Measurements from ENCODE around the gene ALDH4A1. TPM values are rescaled to one million over a fixed set of nuclear protein-coding genes. Genes with fewer than 3 reads are reported as not detected.

ALDH4A1 gene, protein sequence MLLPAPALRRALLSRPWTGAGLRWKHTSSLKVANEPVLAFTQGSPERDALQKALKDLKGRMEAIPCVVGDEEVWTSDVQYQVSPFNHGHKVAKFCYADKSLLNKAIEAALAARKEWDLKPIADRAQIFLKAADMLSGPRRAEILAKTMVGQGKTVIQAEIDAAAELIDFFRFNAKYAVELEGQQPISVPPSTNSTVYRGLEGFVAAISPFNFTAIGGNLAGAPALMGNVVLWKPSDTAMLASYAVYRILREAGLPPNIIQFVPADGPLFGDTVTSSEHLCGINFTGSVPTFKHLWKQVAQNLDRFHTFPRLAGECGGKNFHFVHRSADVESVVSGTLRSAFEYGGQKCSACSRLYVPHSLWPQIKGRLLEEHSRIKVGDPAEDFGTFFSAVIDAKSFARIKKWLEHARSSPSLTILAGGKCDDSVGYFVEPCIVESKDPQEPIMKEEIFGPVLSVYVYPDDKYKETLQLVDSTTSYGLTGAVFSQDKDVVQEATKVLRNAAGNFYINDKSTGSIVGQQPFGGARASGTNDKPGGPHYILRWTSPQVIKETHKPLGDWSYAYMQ
- 18.1 and 24.9 TPM in 2 replicates for total RNA-seq (2014; rRNA removed)
- Bru-seq, nascent RNA, result percentile 55 among the genes with signal in this experiment
- percentile 75 among the genes with signal in this experiment for BruChase-seq, experiment 1, labeled RNA remaining after a 6-hour chase
- percentile 63 among the genes with signal in this experiment for BruChase-seq, experiment 2, labeled RNA remaining after a 2-hour chase
- long read RNA-seq, transcript ALDH4A1-202 (15 exons, 3,363 nt), result major isoform, 11 of 38 reads
- long read RNA-seq, partial matches to known transcripts, result 21 of 38 reads
- long read RNA-seq, other reads (novel, unspliced or antisense), result 6 of 38 reads

DNA sequence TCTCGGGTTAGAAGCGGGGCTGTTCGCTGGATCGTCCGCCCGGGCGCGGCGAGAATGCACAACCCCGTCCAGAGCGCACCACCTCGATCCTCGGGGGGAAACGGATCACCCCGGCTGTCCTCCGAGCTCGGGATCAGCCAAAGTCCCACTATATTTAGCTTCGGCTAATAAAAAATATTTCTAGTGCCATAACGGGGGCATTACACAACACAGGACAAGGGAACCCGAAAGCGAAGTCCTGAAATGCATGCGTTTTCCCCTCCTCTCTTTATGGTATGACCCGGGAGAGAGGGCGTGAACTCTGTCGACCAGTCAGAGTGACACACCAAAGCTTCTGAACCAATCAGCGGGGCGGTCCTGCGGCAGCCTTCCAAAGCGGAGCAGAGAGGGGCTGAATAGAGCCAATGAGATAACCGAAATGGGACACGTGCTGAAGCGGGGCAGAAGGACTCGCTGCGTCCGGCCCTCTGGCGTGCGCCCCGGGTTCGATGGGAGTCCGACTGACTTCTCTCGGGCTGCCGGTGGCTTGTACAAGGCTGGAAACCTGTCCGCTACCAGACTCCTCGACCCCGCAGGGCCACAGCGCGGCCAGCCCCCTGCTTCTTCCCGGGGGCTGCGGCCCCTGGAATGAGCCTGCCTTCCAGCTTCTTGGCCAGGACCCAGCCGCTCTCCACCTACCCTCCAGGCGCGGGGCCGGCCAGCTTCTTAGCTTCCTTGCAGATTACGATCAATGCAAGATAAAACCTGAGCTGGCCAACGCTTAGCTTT, at the start of gene ALDH4A1:
Gene ALDH4A1 (minus strand): TSS at position 33 of the 768 bp plus-strand sequence. CDS start 32 bp downstream, at position 1.
- no peaks in the 10 kb centered on the region for H3K27me3 ChIP-seq (ENCODE audit: low read length)
- CTCF ChIA-PET, result interaction anchor here (1.0 to 1.1 kb wide), 2 partner anchors 11 to 12 kb away, joined by 5 to 7 read pairs; no protein-coding TSS in a partner anchor
- intact Hi-C loops (cut with micrococcal nuclease), result loop anchor here (5.0 to 10.0 kb wide), 2 partner anchors 55 to 342 kb away; partner anchors contain the start of gene IFFO2
- no TSS peak for BruUV-seq (replicated peaks)
- H4K20me1 ChIP-seq (ENCODE audit: low read length), result no peaks in the 10 kb centered on the region
- H3K9ac ChIP-seq (ENCODE audit: low read length), result peak within 1 kb of the TSS; percentile 86
- peak within 1 kb of the TSS; percentile 96 for H3K4me2 ChIP-seq (ENCODE audit: low read length)
- peak; percentile 95 for ATAC-seq
- H3K9me3 ChIP-seq (ENCODE audit: low read length), result no peaks in the 10 kb centered on the region
- H3K36me3 ChIP-seq (ENCODE audit: low read depth, low read length), result peaks cover 6% of the 10 kb centered on the region; the same call in 1 of the 2 replicates
- TF ChIP-seq, protein P1, sequence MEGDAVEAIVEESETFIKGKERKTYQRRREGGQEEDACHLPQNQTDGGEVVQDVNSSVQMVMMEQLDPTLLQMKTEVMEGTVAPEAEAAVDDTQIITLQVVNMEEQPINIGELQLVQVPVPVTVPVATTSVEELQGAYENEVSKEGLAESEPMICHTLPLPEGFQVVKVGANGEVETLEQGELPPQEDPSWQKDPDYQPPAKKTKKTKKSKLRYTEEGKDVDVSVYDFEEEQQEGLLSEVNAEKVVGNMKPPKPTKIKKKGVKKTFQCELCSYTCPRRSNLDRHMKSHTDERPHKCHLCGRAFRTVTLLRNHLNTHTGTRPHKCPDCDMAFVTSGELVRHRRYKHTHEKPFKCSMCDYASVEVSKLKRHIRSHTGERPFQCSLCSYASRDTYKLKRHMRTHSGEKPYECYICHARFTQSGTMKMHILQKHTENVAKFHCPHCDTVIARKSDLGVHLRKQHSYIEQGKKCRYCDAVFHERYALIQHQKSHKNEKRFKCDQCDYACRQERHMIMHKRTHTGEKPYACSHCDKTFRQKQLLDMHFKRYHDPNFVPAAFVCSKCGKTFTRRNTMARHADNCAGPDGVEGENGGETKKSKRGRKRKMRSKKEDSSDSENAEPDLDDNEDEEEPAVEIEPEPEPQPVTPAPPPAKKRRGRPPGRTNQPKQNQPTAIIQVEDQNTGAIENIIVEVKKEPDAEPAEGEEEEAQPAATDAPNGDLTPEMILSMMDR (conservative IDR thresholded peaks at IDR 0.05; ENCODE audit: low read depth, low read length), result no peak
- TF ChIP-seq EZH2phosphoT487 (IDR thresholded peaks at IDR 0.05; ENCODE audit: borderline replicate concordance, low read length), result no peak
- TF ChIP-seq EZH2 (IDR thresholded peaks at IDR 0.05; ENCODE audit: low read length, unreplicated experiment), result no peak
- H3F3A ChIP-seq (ENCODE audit: low read length, unreplicated experiment), result peaks cover 6% of the 10 kb centered on the region
- H3K4me3 ChIP-seq (ENCODE audit: low read length), result peak within 1 kb of the TSS; percentile 96
- DNase-seq, result peak; percentile 98
- peaks cover 4% of the 10 kb centered on the region; the same call in 1 of the 2 replicates for H3K79me2 ChIP-seq (ENCODE audit: low read length)
- POLR2A ChIA-PET (ENCODE audit: unreplicated experiment), result interaction anchor here (0.6 kb wide), 2 partner anchors 74 to 239 kb away, joined by 4 read pairs; no protein-coding TSS in a partner anchor
- peak within 1 kb of the TSS; percentile 93 for H2AFZ ChIP-seq (ENCODE audit: low read length)
- H3K27ac ChIP-seq (ENCODE audit: low read length), result peak within 1 kb of the TSS; percentile 86
- H3K4me1 ChIP-seq (ENCODE audit: insufficient read depth, low read length), result peaks cover 26% of the 10 kb centered on the region
- H3K9me2 ChIP-seq (replicated peaks; ENCODE audit: low read length), result no peaks in the 10 kb centered on the region

DNA sequence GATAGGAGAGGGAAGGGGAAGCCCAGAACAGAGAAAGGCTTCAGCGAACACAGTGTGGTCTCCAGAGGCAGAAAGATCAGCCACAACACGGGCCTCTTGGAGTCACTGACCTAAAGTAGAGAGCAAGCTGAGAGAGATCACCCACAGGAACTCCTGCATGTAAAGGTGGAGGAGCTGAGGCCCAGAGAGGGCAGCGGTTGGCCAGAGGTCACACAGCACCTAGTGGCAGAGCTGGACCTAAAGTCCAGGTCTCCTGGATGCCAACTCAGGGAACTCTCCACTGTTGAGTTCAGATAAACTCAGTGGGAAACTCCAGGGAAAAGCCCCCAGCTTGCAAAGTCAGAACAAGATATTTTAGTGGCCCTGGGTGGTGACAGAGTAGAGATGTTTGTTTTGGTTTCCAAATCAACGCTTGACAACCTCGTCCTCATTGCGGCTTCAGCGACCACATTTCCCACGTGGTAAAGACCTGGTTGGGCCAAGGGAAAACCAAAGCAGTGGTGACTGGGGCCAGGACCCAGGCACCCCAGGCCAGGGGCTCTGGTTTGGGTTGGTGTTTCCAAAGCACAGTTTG, 49.5 kb upstream of the ALDH4A1 start:
- Histone ChIP-seq H3K9me3 (ENCODE audit: low read length) (no peaks in the 10 kb centered on the region), H2AFZ (ENCODE audit: low read length) (no peak overlapping the region), H3K36me3 (ENCODE audit: low read depth, low read length) (peaks cover 8% of the 10 kb centered on the region; the same call in 1 of the 2 replicates), H3F3A (ENCODE audit: low read length, unreplicated experiment) (no peaks in the 10 kb centered on the region), H3K79me2 (ENCODE audit: low read length) (peaks cover 91% of the 10 kb centered on the region), H4K20me1 (ENCODE audit: low read length) (peaks cover 80% of the 10 kb centered on the region), H3K27ac (ENCODE audit: low read length) (no peak overlapping the region), H3K9me2 (replicated peaks; ENCODE audit: low read length) (no peaks in the 10 kb centered on the region), H3K4me3 (ENCODE audit: low read length) (0 out of 2 replicates have a peak overlapping the region, but pooled peaks have one; percentile 18), H3K27me3 (ENCODE audit: low read length) (no peaks in the 10 kb centered on the region), H3K4me1 (ENCODE audit: insufficient read depth, low read length) (peaks cover 52% of the 10 kb centered on the region), H3K4me2 (ENCODE audit: low read length) (no peak overlapping the region), H3K9ac (ENCODE audit: low read length) (no peak overlapping the region)
- POLR2A ChIA-PET (ENCODE audit: unreplicated experiment), result no interaction called here
- intact Hi-C loops (cut with micrococcal nuclease), result no loop called here
- ATAC-seq (no peak), DNase-seq (no peak)
- TF ChIP-seq, protein P1 (conservative IDR thresholded peaks at IDR 0.05; ENCODE audit: low read depth, low read length), result no peak
- TF ChIP-seq EZH2phosphoT487 (IDR thresholded peaks at IDR 0.05; ENCODE audit: borderline replicate concordance, low read length) (no peak), EZH2 (IDR thresholded peaks at IDR 0.05; ENCODE audit: low read length, unreplicated experiment) (no peak)
- BruUV-seq (replicated peaks), result no TSS peak
- CTCF ChIA-PET, result no interaction called here
